K562 (cell line): ENCODE results near the gene OR8D2. TPM values are rescaled to one million over a fixed set of nuclear protein-coding genes. Genes with fewer than 3 reads are reported as not detected.

Source experiments
- ATAC-seq: fragments of 200-7000 bp; cut with Tn5 transposase; 3 replicates; pipeline ENCODE4 v1.9.1; 2020; ENCODE audit warnings: moderate library complexity
- BruUV-seq: library from RNA; stranded (reverse); fragments of 400-500 nt; replicated peaks from 2 replicates; lab custom pipeline; 2021; lab: Mats Ljungman, UMichigan
- CTCF ChIA-PET: fragments of 300-600 bp; formaldehyde crosslinking; extraction: SDS; loops from one replicate; lab custom pipeline; 2021; ENCODE audit warnings: low intra/inter-chr PET ratio; lab: Yijun Ruan, JAX
- POLR2A ChIA-PET: fragments of 300-600, 350-650 bp; sonication (Branson Sonifier 250); formaldehyde crosslinking; extraction: SDS; loops from one replicate; lab custom pipeline; 2021; ENCODE audit warnings: antibody characterized with exemption, inconsistent platforms; lab: Yijun Ruan, JAX
- DNase-seq, 4 experiments: peaks; one replicate each; pipeline versions ENCODE4 v3.0.0 to v3.0.0-alpha.2; 2011 to 2018; ENCODE audit warnings: low spot score in 3 of 4, mixed read lengths in 3 of 4; ENCODE audit errors: extremely low read depth in 1 of 4
- FAIRE-seq: peaks from 2 replicates; lab custom pipeline; 2011; peaks lifted over from hg19 to GRCh38; lab: Jason Lieb, UNC
- H2AFZ ChIP-seq: 2 replicates; pipeline ENCODE4 v1.6.0; 2011; ENCODE audit warnings: low read depth, low read length, control low read depth, inconsistent platforms
- H3K27ac ChIP-seq: fragments of 200-600 bp; 3 replicates; pipeline ENCODE4 v1.8.0; 2011; ENCODE audit warnings: low read depth, mild to moderate bottlenecking, control low read depth, inconsistent platforms, low read length, moderate library complexity, mixed read lengths; ENCODE audit errors: extremely low read depth
- H3K27me3 ChIP-seq, 2 experiments: fragments of 300-600 bp in 1 of 2; 2 replicates in 1 of 2; 3 replicates in 1 of 2; pipeline versions ENCODE4 v1.6.0 to v1.8.0; 2011; ENCODE audit warnings: inconsistent platforms in 2 of 2, low read length in 2 of 2, mild to moderate bottlenecking in 1 of 2, mixed read lengths in 1 of 2, moderate library complexity in 1 of 2; ENCODE audit not compliant: control insufficient read depth in 2 of 2, insufficient read depth in 2 of 2
- H3K36me3 ChIP-seq: fragments of 300-600 bp; 3 replicates; pipeline ENCODE4 v1.8.0; 2011; ENCODE audit warnings: mild to moderate bottlenecking, low read length, inconsistent platforms; ENCODE audit not compliant: control insufficient read depth, insufficient read depth
- H3K4me1 ChIP-seq, 2 experiments: fragments of 200-600 bp in 1 of 2; replicated peaks in 1 of 2; 2 replicates in 1 of 2; 3 replicates in 1 of 2; pipeline versions ENCODE4 v1.5.1 to v1.8.0; 2011; ENCODE audit warnings: inconsistent platforms in 2 of 2, low read length in 2 of 2, mild to moderate bottlenecking in 1 of 2, mixed read lengths in 1 of 2, moderate library complexity in 1 of 2; ENCODE audit not compliant: control insufficient read depth in 2 of 2, insufficient read depth in 2 of 2
- H3K4me2 ChIP-seq: 2 replicates; pipeline ENCODE4 v1.6.1; 2011; ENCODE audit warnings: low read length, control low read depth, inconsistent platforms, mixed read lengths; ENCODE audit not compliant: insufficient read depth
- H3K4me3 ChIP-seq: fragments of 200-600 bp; sonication (generic), shearing (Covaris generic); 2 replicates; pipeline ENCODE4 v1.5.1; 2016; ENCODE audit warnings: control low read depth, inconsistent platforms
- H3K79me2 ChIP-seq: fragments of 200-600 bp; 3 replicates; pipeline ENCODE4 v1.8.0; 2011; ENCODE audit warnings: low read length, inconsistent platforms; ENCODE audit not compliant: control insufficient read depth, insufficient read depth
- H3K9ac ChIP-seq, 2 experiments: 2 replicates each; pipeline versions ENCODE4 v1.6.0 to v1.6.1; 2011; ENCODE audit warnings: low read depth in 2 of 2, low read length in 2 of 2, control low read depth in 1 of 2, inconsistent platforms in 1 of 2, mild to moderate bottlenecking in 1 of 2, mixed read lengths in 1 of 2; ENCODE audit not compliant: insufficient read depth in 1 of 2
- H3K9me1 ChIP-seq: one replicate; pipeline ENCODE4 v1.6.0; 2011; ENCODE audit warnings: inconsistent platforms, mild to moderate bottlenecking, low read length, moderate library complexity; ENCODE audit not compliant: control insufficient read depth, insufficient read depth
- H3K9me3 ChIP-seq: replicated peaks from 2 replicates; pipeline ENCODE4 v1.5.1; 2011; ENCODE audit warnings: low read depth, low read length, inconsistent platforms; ENCODE audit not compliant: control insufficient read depth, insufficient read depth
- H4K20me1 ChIP-seq: replicated peaks from 2 replicates; pipeline ENCODE4 v1.6.1; 2011; ENCODE audit warnings: low read length, inconsistent platforms, mixed read lengths; ENCODE audit not compliant: control insufficient read depth, insufficient read depth
- C11orf30 ChIP-seq: fragments of 450-650 bp; IDR thresholded peaks from 2 replicates; pipeline ENCODE4 v1.6.1; 2016; ENCODE audit warnings: low read depth, mild to moderate bottlenecking
- DACH1 ChIP-seq: fragments of 450-650 bp; IDR thresholded peaks from 2 replicates; pipeline ENCODE4 v1.6.1; 2018; ENCODE audit not compliant: partially characterized antibody
- FOXK2 ChIP-seq, 2 experiments: fragments of 450-650 bp; IDR thresholded peaks in 1 of 2; conservative IDR thresholded peaks in 1 of 2; 2 replicates each; pipeline ENCODE4 v1.6.1; 2016; ENCODE audit warnings: low read depth in 2 of 2, mild to moderate bottlenecking in 1 of 2
- JUND ChIP-seq, 2 experiments: IDR thresholded peaks; 2 replicates in 1 of 2; 3 replicates in 1 of 2; pipeline ENCODE4 v1.6.1; 2011; ENCODE audit warnings: borderline replicate concordance in 2 of 2, low read depth in 2 of 2, low read length in 2 of 2, improper control_type of control experiment in 1 of 2, missing biosample characterization in 1 of 2, missing genetic modification characterization in 1 of 2, missing genetic modification reagents in 1 of 2
- KLF10 ChIP-seq: fragments of 250-450 bp; sonication (Bioruptor Pico); IDR thresholded peaks from 2 replicates; pipeline ENCODE4 v1.6.1; 2021; ENCODE audit warnings: matching md5 sums
- LEF1 ChIP-seq: fragments of 450-650 bp; IDR thresholded peaks from 2 replicates; pipeline ENCODE4 v1.6.1; 2016; ENCODE audit warnings: mild to moderate bottlenecking
- MEF2D ChIP-seq: conservative IDR thresholded peaks from 2 replicates; pipeline ENCODE4 v1.6.1; 2016; ENCODE audit warnings: low read depth, missing genetic modification characterization, missing compliant biosample characterization
- MYNN ChIP-seq, 2 experiments: sonication (generic); formaldehyde crosslinking in 1 of 2; IDR thresholded peaks; 2 replicates each; pipeline versions ENCODE4 v1.5.0 to v1.6.1; 2016 to 2020; ENCODE audit warnings: antibody characterized with exemption in 1 of 2, missing genetic modification reagents in 1 of 2
- TAF7 ChIP-seq: fragments of 450-650 bp; IDR thresholded peaks from 2 replicates; pipeline ENCODE4 v1.6.1; 2016; ENCODE audit warnings: missing genetic modification characterization, missing compliant biosample characterization
- TCF7L2 ChIP-seq: fragments of 150-350 bp; IDR thresholded peaks from 2 replicates; pipeline ENCODE4 v1.6.1; 2016; ENCODE audit warnings: low read depth, mild to moderate bottlenecking, low read length, moderate library complexity
- XRCC5 ChIP-seq: fragments of 200-400 bp; formaldehyde crosslinking; IDR thresholded peaks from 2 replicates; pipeline ENCODE4 v1.6.1; 2017; ENCODE audit warnings: low read depth, mild to moderate bottlenecking, low read length
- ZNF24 ChIP-seq: fragments of 450-650 bp; IDR thresholded peaks from 2 replicates; pipeline ENCODE4 v1.6.1; 2016
- ZNF316 ChIP-seq: fragments of 450-650 bp; IDR thresholded peaks from 2 replicates; pipeline ENCODE4 v1.6.1; 2016
- ZNF347 ChIP-seq: fragments of 450-650 bp; formaldehyde crosslinking; IDR thresholded peaks from 2 replicates; pipeline ENCODE4 v1.4.0; 2020; ENCODE audit warnings: low read depth, mild to moderate bottlenecking, moderate library complexity
- ZNF354B ChIP-seq: fragments of 250-450 bp; sonication (Bioruptor Pico); IDR thresholded peaks from 2 replicates; pipeline ENCODE4 v1.4.0; 2020
- in situ Hi-C: fragments of 300-500 bp; cut with MboI; formaldehyde crosslinking; loops from 4 replicates; pipeline ENCODE4 v1.15.0; 2018; ENCODE audit warnings: inconsistent platforms, mixed read lengths
- intact Hi-C: fragments of 100-400 bp; cut with micrococcal nuclease; formaldehyde crosslinking; loops from 2 replicates; pipeline ENCODE4 v1.14.2; 2022
- polyA plus RNA-seq, 8 experiments: library from polyadenylated mRNA; depleted of rRNA in 4 of 8; stranded (reverse) in 5 of 8; unstranded in 3 of 8; fragments of >200 nt; fragmentation: Nextera tagmentation in 2 of 8; fragmentation: Illumina TruSeq in 1 of 8; extraction: Ambion mirVana in 2 of 8; extraction: Trizol in 1 of 8; gene quantifications; 2 replicates each; pipeline versions ENCODE4 v1.2.1 to v1.2.3, GENCODE V29; 2011 to 2014; ENCODE audit warnings: inconsistent platforms in 1 of 8, missing spikeins in 1 of 8
- total RNA-seq, 7 experiments: library from RNA; depleted of rRNA in 6 of 7; stranded (reverse); fragments of >200 nt in 6 of 7; fragmentation: Illumina TruSeq in 2 of 7; extraction: Trizol in 2 of 7; gene quantifications; 2 replicates each; pipeline versions ENCODE4 v1.2.1 to v1.2.3, GENCODE V29; 2011 to 2021; ENCODE audit warnings: low replicate concordance in 1 of 7
- TF ChIP-seq, protein P1 (sequence below): fragments of 200-800 bp; sonication (Bioruptor generic); IDR thresholded peaks from 2 replicates; pipeline ENCODE4 v1.6.1; 2016; ENCODE audit warnings: missing genetic modification characterization, missing compliant biosample characterization
- TF ChIP-seq, protein P2 (sequence below): fragments of 150-350 bp; IDR thresholded peaks from 2 replicates; pipeline ENCODE4 v1.6.1; 2014; ENCODE audit warnings: low read depth, mild to moderate bottlenecking, low read length, borderline replicate concordance

Gene OR8D2
- total and polyA plus RNA-seq, 9 of the 15 experiments (the other 6 are each of a cell fraction or from before 2014, with no cell fraction given), result 0.06 to 0.21 TPM; not detected in 7

DNA sequence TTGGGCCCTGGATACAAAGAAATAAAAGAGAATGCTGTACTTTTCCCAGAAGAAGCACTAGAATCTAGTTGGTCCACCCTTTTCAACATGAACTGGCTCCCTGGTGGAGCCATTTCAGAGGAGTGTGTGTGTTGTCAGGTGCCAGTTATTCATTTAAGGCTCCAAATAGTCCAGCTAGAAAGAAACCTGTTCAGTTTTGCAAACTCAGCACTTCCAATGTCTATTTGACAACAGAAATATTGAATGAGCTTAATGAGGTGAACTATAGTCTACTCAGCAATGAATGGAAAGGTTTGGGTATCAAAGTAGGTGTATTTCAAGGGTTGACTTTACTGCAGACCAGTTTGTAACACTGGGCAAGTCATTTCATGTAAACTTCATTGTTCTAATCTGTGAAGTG lies 8.3 kb downstream of the OR8D2 start:
- ChIA-PET CTCF (no interaction called here), POLR2A (no interaction called here)
- Histone ChIP-seq H3K27me3 (no peaks in the 10 kb centered on the region), H2AFZ (no peak overlapping the region), H3K4me3 (no peak overlapping the region), H3K9me3 (no peaks in the 10 kb centered on the region), H3K9me1 (no peaks in the 10 kb centered on the region), H3K27ac (no peak overlapping the region), H4K20me1 (no peaks in the 10 kb centered on the region), H3K36me3 (no peaks in the 10 kb centered on the region), H3K4me1 (peaks cover 0 to 6% of the 10 kb centered on the region in 2 experiments; a peak in 2 of 5 replicates), H3K4me2 (no peak overlapping the region), H3K9ac (no peak overlapping the region), H3K79me2 (no peaks in the 10 kb centered on the region)
- in situ Hi-C loops (no loop called here), intact Hi-C loops (no loop called here)
- no peak for DNase-seq
- FAIRE-seq, result no peak
- no peak for ATAC-seq
- no TSS peak for BruUV-seq
- TF ChIP-seq JUND (IDR thresholded peaks at IDR 0.05; ENCODE audit: borderline replicate concordance, low read depth, low read length) (no peak), JUND (tag; IDR thresholded peaks at IDR 0.05; ENCODE audit: borderline replicate concordance, low read depth, low read length) (no peak), MYNN (IDR thresholded peaks at IDR 0.05) (no peak), MYNN (CRISPR knock-in tag; IDR thresholded peaks at IDR 0.05) (no peak), XRCC5 (no peak), FOXK2 (conservative IDR thresholded peaks at IDR 0.05 in 1 of 2, IDR thresholded peaks at IDR 0.05 in 1 of 2; ENCODE audit: low read depth in 2 of 2) (no peak), ZNF347 (no peak), ZNF354B (CRISPR knock-in tag) (no peak), DACH1 (no peak), KLF10 (CRISPR knock-in tag) (no peak), MEF2D (tag) (no peak), ZNF316 (peak; percentile 80), TAF7 (tag) (no peak), C11orf30 (peak; percentile 79), TCF7L2 (no peak), ZNF24 (no peak), LEF1 (no peak)
- TF ChIP-seq, protein P1, sequence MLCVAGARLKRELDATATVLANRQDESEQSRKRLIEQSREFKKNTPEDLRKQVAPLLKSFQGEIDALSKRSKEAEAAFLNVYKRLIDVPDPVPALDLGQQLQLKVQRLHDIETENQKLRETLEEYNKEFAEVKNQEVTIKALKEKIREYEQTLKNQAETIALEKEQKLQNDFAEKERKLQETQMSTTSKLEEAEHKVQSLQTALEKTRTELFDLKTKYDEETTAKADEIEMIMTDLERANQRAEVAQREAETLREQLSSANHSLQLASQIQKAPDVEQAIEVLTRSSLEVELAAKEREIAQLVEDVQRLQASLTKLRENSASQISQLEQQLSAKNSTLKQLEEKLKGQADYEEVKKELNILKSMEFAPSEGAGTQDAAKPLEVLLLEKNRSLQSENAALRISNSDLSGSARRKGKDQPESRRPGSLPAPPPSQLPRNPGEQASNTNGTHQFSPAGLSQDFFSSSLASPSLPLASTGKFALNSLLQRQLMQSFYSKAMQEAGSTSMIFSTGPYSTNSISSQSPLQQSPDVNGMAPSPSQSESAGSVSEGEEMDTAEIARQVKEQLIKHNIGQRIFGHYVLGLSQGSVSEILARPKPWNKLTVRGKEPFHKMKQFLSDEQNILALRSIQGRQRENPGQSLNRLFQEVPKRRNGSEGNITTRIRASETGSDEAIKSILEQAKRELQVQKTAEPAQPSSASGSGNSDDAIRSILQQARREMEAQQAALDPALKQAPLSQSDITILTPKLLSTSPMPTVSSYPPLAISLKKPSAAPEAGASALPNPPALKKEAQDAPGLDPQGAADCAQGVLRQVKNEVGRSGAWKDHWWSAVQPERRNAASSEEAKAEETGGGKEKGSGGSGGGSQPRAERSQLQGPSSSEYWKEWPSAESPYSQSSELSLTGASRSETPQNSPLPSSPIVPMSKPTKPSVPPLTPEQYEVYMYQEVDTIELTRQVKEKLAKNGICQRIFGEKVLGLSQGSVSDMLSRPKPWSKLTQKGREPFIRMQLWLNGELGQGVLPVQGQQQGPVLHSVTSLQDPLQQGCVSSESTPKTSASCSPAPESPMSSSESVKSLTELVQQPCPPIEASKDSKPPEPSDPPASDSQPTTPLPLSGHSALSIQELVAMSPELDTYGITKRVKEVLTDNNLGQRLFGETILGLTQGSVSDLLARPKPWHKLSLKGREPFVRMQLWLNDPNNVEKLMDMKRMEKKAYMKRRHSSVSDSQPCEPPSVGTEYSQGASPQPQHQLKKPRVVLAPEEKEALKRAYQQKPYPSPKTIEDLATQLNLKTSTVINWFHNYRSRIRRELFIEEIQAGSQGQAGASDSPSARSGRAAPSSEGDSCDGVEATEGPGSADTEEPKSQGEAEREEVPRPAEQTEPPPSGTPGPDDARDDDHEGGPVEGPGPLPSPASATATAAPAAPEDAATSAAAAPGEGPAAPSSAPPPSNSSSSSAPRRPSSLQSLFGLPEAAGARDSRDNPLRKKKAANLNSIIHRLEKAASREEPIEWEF (CRISPR knock-in tag), result no peak
- TF ChIP-seq, protein P2, sequence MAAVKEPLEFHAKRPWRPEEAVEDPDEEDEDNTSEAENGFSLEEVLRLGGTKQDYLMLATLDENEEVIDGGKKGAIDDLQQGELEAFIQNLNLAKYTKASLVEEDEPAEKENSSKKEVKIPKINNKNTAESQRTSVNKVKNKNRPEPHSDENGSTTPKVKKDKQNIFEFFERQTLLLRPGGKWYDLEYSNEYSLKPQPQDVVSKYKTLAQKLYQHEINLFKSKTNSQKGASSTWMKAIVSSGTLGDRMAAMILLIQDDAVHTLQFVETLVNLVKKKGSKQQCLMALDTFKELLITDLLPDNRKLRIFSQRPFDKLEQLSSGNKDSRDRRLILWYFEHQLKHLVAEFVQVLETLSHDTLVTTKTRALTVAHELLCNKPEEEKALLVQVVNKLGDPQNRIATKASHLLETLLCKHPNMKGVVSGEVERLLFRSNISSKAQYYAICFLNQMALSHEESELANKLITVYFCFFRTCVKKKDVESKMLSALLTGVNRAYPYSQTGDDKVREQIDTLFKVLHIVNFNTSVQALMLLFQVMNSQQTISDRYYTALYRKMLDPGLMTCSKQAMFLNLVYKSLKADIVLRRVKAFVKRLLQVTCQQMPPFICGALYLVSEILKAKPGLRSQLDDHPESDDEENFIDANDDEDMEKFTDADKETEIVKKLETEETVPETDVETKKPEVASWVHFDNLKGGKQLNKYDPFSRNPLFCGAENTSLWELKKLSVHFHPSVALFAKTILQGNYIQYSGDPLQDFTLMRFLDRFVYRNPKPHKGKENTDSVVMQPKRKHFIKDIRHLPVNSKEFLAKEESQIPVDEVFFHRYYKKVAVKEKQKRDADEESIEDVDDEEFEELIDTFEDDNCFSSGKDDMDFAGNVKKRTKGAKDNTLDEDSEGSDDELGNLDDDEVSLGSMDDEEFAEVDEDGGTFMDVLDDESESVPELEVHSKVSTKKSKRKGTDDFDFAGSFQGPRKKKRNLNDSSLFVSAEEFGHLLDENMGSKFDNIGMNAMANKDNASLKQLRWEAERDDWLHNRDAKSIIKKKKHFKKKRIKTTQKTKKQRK, result no peak
